Cardiac fibroblast (primary cell): Measurements from ENCODE around the gene GNAS-AS1.

Experiments used
- DNase-seq, 2 donors: peaks; one replicate each; pipeline versions ENCODE4 v3.0.0 to v3.0.0-alpha.2; 2010; ENCODE audit warnings: low read depth in 2 of 2
- H3K4me3 ChIP-seq, 2 donors: replicated peaks in 1 of 2; 1 replicate in 1 of 2; 2 replicates in 1 of 2; pipeline ENCODE4 v1.5.1; 2011; ENCODE audit warnings: low read depth in 2 of 2, low read length in 2 of 2, mild to moderate bottlenecking in 2 of 2, moderate library complexity in 1 of 2
- TF ChIP-seq, protein P1 (sequence below): IDR thresholded peaks from one replicate; pipeline ENCODE4 v1.5.1; 2011; ENCODE audit warnings: low read depth, mild to moderate bottlenecking, low read length, inconsistent platforms

Gene GNAS-AS1

DNA sequence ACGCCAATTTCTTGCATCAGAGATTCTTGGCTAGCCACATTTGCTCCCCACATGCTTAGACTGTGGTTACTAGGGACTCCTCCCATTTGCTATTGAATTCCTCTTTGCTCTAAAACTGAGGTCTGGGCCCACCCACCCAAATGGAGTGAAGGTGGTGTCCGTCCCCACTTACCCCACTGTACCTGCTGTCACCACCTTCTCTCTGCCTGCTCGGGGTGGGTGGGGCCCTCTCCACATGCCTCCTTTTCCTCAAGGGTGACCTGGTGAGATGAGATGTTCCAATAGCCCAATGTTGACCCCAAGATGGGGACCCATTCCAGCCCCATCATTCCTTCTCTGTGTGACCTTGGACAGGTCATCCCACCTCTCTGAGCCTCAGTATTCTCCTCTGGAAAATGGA is 74.6 kb downstream of the GNAS-AS1 start:
- TF ChIP-seq, protein P1, sequence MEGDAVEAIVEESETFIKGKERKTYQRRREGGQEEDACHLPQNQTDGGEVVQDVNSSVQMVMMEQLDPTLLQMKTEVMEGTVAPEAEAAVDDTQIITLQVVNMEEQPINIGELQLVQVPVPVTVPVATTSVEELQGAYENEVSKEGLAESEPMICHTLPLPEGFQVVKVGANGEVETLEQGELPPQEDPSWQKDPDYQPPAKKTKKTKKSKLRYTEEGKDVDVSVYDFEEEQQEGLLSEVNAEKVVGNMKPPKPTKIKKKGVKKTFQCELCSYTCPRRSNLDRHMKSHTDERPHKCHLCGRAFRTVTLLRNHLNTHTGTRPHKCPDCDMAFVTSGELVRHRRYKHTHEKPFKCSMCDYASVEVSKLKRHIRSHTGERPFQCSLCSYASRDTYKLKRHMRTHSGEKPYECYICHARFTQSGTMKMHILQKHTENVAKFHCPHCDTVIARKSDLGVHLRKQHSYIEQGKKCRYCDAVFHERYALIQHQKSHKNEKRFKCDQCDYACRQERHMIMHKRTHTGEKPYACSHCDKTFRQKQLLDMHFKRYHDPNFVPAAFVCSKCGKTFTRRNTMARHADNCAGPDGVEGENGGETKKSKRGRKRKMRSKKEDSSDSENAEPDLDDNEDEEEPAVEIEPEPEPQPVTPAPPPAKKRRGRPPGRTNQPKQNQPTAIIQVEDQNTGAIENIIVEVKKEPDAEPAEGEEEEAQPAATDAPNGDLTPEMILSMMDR, result no peak
- H3K4me3 ChIP-seq, result no peak overlapping the region
- DNase-seq, result no peak

DNA sequence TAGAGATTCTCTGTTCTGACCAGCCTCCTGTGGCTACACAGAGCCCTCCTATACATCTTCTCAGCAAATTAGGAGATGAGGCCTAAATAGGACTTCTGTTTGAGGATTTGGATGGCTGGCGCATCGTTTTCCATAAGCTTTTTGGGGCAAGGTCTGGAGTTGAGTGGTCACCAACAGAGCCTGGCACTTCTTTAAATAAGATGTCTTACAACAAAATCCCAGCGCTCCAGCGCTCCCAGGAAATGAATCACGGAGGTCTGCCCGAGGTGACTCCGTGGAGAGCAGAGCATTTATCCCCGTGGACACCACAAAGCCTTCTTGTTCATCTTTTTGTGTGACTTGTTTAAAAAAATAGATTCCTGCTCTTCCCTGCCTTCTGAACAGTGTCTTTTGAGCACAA is 75.3 kb downstream of the GNAS-AS1 start:
- DNase-seq, result no peak
- H3K4me3 ChIP-seq, result no peak overlapping the region
- TF ChIP-seq, protein P1, result no peak

GRCh38 chr20:58774667-58775263 is 75.9 kb downstream of the GNAS-AS1 start:
- TF ChIP-seq, protein P1, result no peak
- DNase-seq, result no peak
- H3K4me3 ChIP-seq, result no peak overlapping the region

DNA sequence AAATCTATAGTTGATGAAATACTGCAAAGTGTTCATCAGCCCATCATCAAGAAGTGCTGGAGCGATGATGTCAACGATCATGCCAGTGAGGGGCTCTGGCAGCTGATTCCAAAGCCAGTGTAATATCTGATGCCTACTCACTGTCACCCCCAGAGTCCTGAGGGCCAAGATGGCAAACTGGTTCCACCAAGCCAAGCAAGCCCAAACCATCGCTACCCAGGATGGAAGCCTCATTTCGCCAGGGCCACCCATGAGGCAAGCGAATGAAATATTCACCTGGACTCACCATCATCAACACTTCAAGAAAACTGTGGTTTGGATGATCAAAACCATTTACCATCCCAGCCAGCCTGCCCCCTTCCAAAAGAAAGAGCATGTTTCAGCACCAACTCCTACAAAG is 76.5 kb downstream of the GNAS-AS1 start:
- no peak for DNase-seq
- TF ChIP-seq, protein P1, result no peak
- no peak overlapping the region for H3K4me3 ChIP-seq

GRCh38 chr20:58772786-58773185 is 77.9 kb downstream of the GNAS-AS1 start:
- no peak for DNase-seq
- H3K4me3 ChIP-seq, result no peak overlapping the region
- TF ChIP-seq, protein P1, result no peak
